H9 (cell line): ENCODE measurements around the gene CCDC28A. TPM values are rescaled to one million over a fixed set of nuclear protein-coding genes. Genes with fewer than 3 reads are reported as not detected.

ENCODE experiments used
- DNase-seq: peaks from one replicate; pipeline ENCODE4 v3.0.0-alpha.2; 2017
- H2AFZ ChIP-seq: one replicate; pipeline ENCODE4 v1.6.1; 2013; ENCODE audit warnings: mild to moderate bottlenecking, low read length, control low read depth, moderate library complexity
- H2AK5ac ChIP-seq: 2 replicates; pipeline ENCODE4 v1.6.1; 2013; ENCODE audit warnings: low read length, control low read depth, mixed read lengths; ENCODE audit not compliant: insufficient read length
- H2BK120ac ChIP-seq: one replicate; pipeline ENCODE4 v1.6.1; 2013; ENCODE audit warnings: low read depth, mild to moderate bottlenecking, low read length, control low read depth, inconsistent platforms; ENCODE audit not compliant: poor library complexity, severe bottlenecking
- H2BK12ac ChIP-seq: 2 replicates; pipeline ENCODE4 v1.6.1; 2013; ENCODE audit warnings: low read length, control low read depth, mixed read lengths, low read depth; ENCODE audit not compliant: insufficient read length
- H2BK15ac ChIP-seq: 2 replicates; pipeline ENCODE4 v1.6.1; 2013; ENCODE audit warnings: low read depth, low read length, control low read depth
- H2BK20ac ChIP-seq: one replicate; pipeline ENCODE4 v1.6.1; 2013; ENCODE audit warnings: low read depth, mild to moderate bottlenecking, low read length, control low read depth, inconsistent platforms; ENCODE audit not compliant: poor library complexity, severe bottlenecking
- H2BK5ac ChIP-seq: 2 replicates; pipeline ENCODE4 v1.6.1; 2013; ENCODE audit warnings: low read length, control low read depth, mixed read lengths; ENCODE audit not compliant: insufficient read length
- H3K14ac ChIP-seq: 2 replicates; pipeline ENCODE4 v1.6.1; 2013; ENCODE audit warnings: low read length, control low read depth; ENCODE audit not compliant: insufficient read depth
- H3K18ac ChIP-seq: 2 replicates; pipeline ENCODE4 v1.6.1; 2013; ENCODE audit warnings: low read depth, mild to moderate bottlenecking, mixed read lengths, low read length, control low read depth; ENCODE audit not compliant: insufficient read length
- H3K23ac ChIP-seq: 2 replicates; pipeline ENCODE4 v1.6.1; 2013; ENCODE audit warnings: low read length, control low read depth, mixed read lengths, low read depth; ENCODE audit not compliant: insufficient read length
- H3K23me2 ChIP-seq: 2 replicates; pipeline ENCODE4 v1.6.1; 2013; ENCODE audit warnings: low read depth, mild to moderate bottlenecking, mixed read lengths, low read length, control low read depth; ENCODE audit not compliant: insufficient read length, poor library complexity, severe bottlenecking
- H3K27ac ChIP-seq: 2 replicates; pipeline ENCODE4 v1.5.1; 2013; ENCODE audit warnings: low read length, control low read depth, mixed read lengths, low read depth; ENCODE audit not compliant: insufficient read length
- H3K27me3 ChIP-seq: 2 replicates; pipeline ENCODE4 v1.6.1; 2013; ENCODE audit warnings: low read length, control low read depth, inconsistent platforms; ENCODE audit not compliant: insufficient read depth
- H3K4ac ChIP-seq: 2 replicates; pipeline ENCODE4 v1.6.1; 2013; ENCODE audit warnings: low read depth, mild to moderate bottlenecking, control low read depth, inconsistent platforms, low read length, moderate library complexity
- H3K4me1 ChIP-seq: 2 replicates; pipeline ENCODE4 v1.6.1; 2013; ENCODE audit warnings: low read length, control low read depth, inconsistent platforms; ENCODE audit not compliant: insufficient read depth
- H3K4me2 ChIP-seq: 2 replicates; pipeline ENCODE4 v1.6.1; 2013; ENCODE audit warnings: low read length, control low read depth, mixed read lengths; ENCODE audit not compliant: insufficient read length, insufficient read depth
- H3K56ac ChIP-seq: 2 replicates; pipeline ENCODE4 v1.6.1; 2013; ENCODE audit warnings: low read depth, mild to moderate bottlenecking, mixed read lengths, low read length, control low read depth; ENCODE audit not compliant: insufficient read length
- H3K79me1 ChIP-seq: 2 replicates; pipeline ENCODE4 v1.6.1; 2013; ENCODE audit warnings: low read depth, mild to moderate bottlenecking, moderate library complexity, low read length, control low read depth, inconsistent platforms; ENCODE audit not compliant: insufficient read depth, poor library complexity, severe bottlenecking
- H3K79me2 ChIP-seq: 2 replicates; pipeline ENCODE4 v1.6.1; 2013; ENCODE audit warnings: low read length, control low read depth, inconsistent platforms; ENCODE audit not compliant: insufficient read depth
- H3K9ac ChIP-seq: 2 replicates; pipeline ENCODE4 v1.6.1; 2013; ENCODE audit warnings: low read length, control low read depth, mixed read lengths; ENCODE audit not compliant: insufficient read length; ENCODE audit errors: extremely low read depth
- H3K9me3 ChIP-seq: one replicate; pipeline ENCODE4 v1.6.1; 2013; ENCODE audit warnings: low read depth, low read length, inconsistent platforms; ENCODE audit not compliant: control insufficient read depth
- H3T11ph ChIP-seq: one replicate; pipeline ENCODE4 v1.6.1; 2013; ENCODE audit warnings: mild to moderate bottlenecking, low read length, control low read depth, inconsistent platforms
- H4K20me1 ChIP-seq: one replicate; pipeline ENCODE4 v1.6.1; 2013; ENCODE audit not compliant: control insufficient read depth, insufficient read length, insufficient read depth
- H4K5ac ChIP-seq: 2 replicates; pipeline ENCODE4 v1.6.1; 2013; ENCODE audit warnings: low read depth, mild to moderate bottlenecking, mixed read lengths, low read length, control low read depth; ENCODE audit not compliant: insufficient read length
- H4K8ac ChIP-seq: replicated peaks from 2 replicates; pipeline ENCODE4 v1.6.1; 2013; ENCODE audit warnings: low read length, control low read depth, mixed read lengths, low read depth; ENCODE audit not compliant: insufficient read length
- H4K91ac ChIP-seq: 2 replicates; pipeline ENCODE4 v1.6.1; 2013; ENCODE audit warnings: low read depth, mild to moderate bottlenecking, moderate library complexity, mixed read lengths, low read length, control low read depth; ENCODE audit not compliant: insufficient read length
- H3K27ac Mint-ChIP-seq, 3 experiments: 2 replicates in 2 of 3; 3 replicates in 1 of 3; pipeline ENCODE4 v1.8.0; 2020 to 2021; ENCODE audit warnings: mixed read lengths in 3 of 3, mild to moderate bottlenecking in 1 of 3, moderate library complexity in 1 of 3
- H3K27me3 Mint-ChIP-seq: 2 replicates; pipeline ENCODE4 v1.8.0; 2021; ENCODE audit warnings: low read depth, mild to moderate bottlenecking, moderate library complexity, mixed read lengths
- H3K36me3 Mint-ChIP-seq, 3 experiments: 2 replicates in 2 of 3; 3 replicates in 1 of 3; pipeline ENCODE4 v1.8.0; 2020 to 2021; ENCODE audit warnings: low read depth in 3 of 3, mixed read lengths in 3 of 3; ENCODE audit not compliant: insufficient read depth in 1 of 3
- H3K4me1 Mint-ChIP-seq, 2 experiments: 2 replicates each; pipeline ENCODE4 v1.8.0; 2020; ENCODE audit warnings: mixed read lengths in 2 of 2
- H3K4me3 Mint-ChIP-seq, 2 experiments: 2 replicates in 1 of 2; 3 replicates in 1 of 2; pipeline ENCODE4 v1.8.0; 2020 to 2021; ENCODE audit warnings: mild to moderate bottlenecking in 2 of 2, mixed read lengths in 2 of 2, moderate library complexity in 1 of 2
- H3K9me3 Mint-ChIP-seq, 2 experiments: 2 replicates in 1 of 2; 3 replicates in 1 of 2; pipeline ENCODE4 v1.8.0; 2020; ENCODE audit warnings: mild to moderate bottlenecking in 2 of 2, mixed read lengths in 2 of 2, moderate library complexity in 1 of 2
- CTCF ChIP-seq: fragments of 200-600 bp; sonication (generic); conservative IDR thresholded peaks from 3 replicates; pipeline ENCODE4 v1.8.0; 2021; ENCODE audit warnings: antibody characterized with exemption, mild to moderate bottlenecking
- WGBS: extraction: QIAGEN DNeasy Blood & Tissue Kit; methylation state at CpG from one replicate; pipeline ENCODE4 v1.1.7; 2013; ENCODE audit warnings: missing lambda C conversion rate, low lambda C conversion rate, mixed read lengths; ENCODE audit not compliant: insufficient read length; ENCODE audit errors: extremely low coverage; 5-methylcytosine and 5-hydroxymethylcytosine counted together
- total RNA-seq: library from RNA; stranded (reverse); gene quantifications from 2 replicates; pipeline ENCODE4 v1.2.1, GENCODE V29; 2021

The CCDC28A gene
- total RNA-seq, 1 experiment from 2014 or later, result 12.9 TPM

- H4K91ac ChIP-seq, result no peak overlapping the region
- H4K8ac ChIP-seq, result no peak overlapping the region
- H3K14ac ChIP-seq, result no peak overlapping the region
- no peak for DNase-seq
- Mint-ChIP-seq H3K27me3 (no peaks in the 10 kb centered on the region), H3K4me3 (no peak overlapping the region), H3K9me3 (no peaks in the 10 kb centered on the region), H3K27ac (no peak overlapping the region), H3K4me1 (peaks cover 7% of the 10 kb centered on the region in 2 experiments), H3K36me3 (no peaks in the 10 kb centered on the region)
- H3K23me2 ChIP-seq, result no peaks in the 10 kb centered on the region
- H3K18ac ChIP-seq, result no peak overlapping the region
- H3K9me3 ChIP-seq, result no peaks in the 10 kb centered on the region
- no peak overlapping the region for H2BK20ac ChIP-seq
- no peaks in the 10 kb centered on the region for H3K79me1 ChIP-seq
- no peaks in the 10 kb centered on the region for H3K27me3 ChIP-seq
- H2AK5ac ChIP-seq, result no peak overlapping the region
- no peak overlapping the region for H2BK5ac ChIP-seq
- no peak overlapping the region for H2BK120ac ChIP-seq
- no peak overlapping the region for H2AFZ ChIP-seq
- WGBS, result no CpG with 5 or more reads among the region's 6 CpGs
- H3K9ac ChIP-seq, result no peak overlapping the region
- H3K56ac ChIP-seq, result no peak overlapping the region
- H2BK15ac ChIP-seq, result no peak overlapping the region
- TF ChIP-seq CTCF, result no peak
- H4K20me1 ChIP-seq, result no peaks in the 10 kb centered on the region
- no peak overlapping the region for H3K27ac ChIP-seq
- H3K4ac ChIP-seq, result no peak overlapping the region
- H2BK12ac ChIP-seq, result no peak overlapping the region
- no peaks in the 10 kb centered on the region for H3K4me1 ChIP-seq
- H3T11ph ChIP-seq, result no peak overlapping the region
- H4K5ac ChIP-seq, result no peak overlapping the region
- H3K79me2 ChIP-seq, result no peaks in the 10 kb centered on the region
- H3K4me2 ChIP-seq, result no peak overlapping the region
- H3K23ac ChIP-seq, result no peak overlapping the region
Measured at GRCh38 chr6:138778331-138778730, 4.8 kb downstream of the CCDC28A start.
